GM21515 (cell line): Measurements from ENCODE around the gene MCUB.
"Not testable (repeated sequence)": the region's sequence is repeated elsewhere in the genome, so short reads cannot be mapped to it uniquely, and the experiment has no call there.

Source experiments
- ATAC-seq: cut with Tn5 transposase; IDR thresholded peaks from one replicate; pipeline ENCODE4 v1.9.1; 2021; ENCODE audit not compliant: unreplicated experiment

The MCUB gene, protein sequence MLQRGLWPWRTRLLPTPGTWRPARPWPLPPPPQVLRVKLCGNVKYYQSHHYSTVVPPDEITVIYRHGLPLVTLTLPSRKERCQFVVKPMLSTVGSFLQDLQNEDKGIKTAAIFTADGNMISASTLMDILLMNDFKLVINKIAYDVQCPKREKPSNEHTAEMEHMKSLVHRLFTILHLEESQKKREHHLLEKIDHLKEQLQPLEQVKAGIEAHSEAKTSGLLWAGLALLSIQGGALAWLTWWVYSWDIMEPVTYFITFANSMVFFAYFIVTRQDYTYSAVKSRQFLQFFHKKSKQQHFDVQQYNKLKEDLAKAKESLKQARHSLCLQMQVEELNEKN

DNA sequence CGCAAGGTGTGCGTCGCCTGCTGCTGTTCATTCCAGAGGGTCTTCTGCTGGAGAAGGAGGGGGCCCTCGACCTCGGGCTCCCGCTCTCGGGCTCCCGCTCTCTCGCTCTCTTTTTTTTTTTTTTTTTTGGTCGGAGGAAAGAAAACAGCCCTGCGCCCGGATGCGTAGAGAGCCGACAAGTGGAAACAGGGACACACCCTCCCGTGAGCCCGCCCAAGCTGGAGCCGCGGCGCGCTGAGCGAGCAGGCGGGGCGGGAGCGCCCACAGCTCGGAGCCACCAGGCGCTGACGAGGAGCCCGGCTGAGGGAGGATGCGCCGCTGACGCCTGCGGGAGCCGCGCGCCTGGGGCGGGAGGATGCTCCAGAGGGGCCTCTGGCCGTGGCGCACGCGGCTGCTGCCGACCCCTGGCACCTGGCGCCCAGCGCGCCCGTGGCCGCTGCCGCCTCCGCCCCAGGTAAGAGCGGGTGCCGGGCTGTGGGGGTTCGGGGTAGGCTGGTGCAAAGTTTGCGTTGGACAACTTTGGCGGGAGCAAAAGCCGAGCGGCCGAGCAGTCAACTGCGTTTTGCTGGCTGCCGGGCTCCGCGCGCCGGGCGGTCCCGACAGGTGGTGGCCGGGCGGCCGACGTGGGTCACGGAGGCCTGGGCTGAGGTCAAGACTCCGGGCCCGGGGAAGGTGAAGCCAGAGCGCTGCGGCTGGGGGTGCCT, at the start of gene MCUB:
Gene MCUB, plus strand, starts transcription at position 264 of the 704 bp plus-strand sequence. Its CDS starts 92 bp downstream, at position 356.
- peak; percentile 91 for ATAC-seq

- ATAC-seq = no peak
Observed at GRCh38 chr4:109510687-109511086, 49.4 kb upstream of the MCUB start.

- ATAC-seq = no peak
Observed at GRCh38 chr4:109511414-109511813, 48.6 kb upstream of the MCUB start.

- not testable (repeated sequence) for ATAC-seq
Observed at GRCh38 chr4:109513368-109513767, 46.7 kb upstream of the MCUB start.

DNA sequence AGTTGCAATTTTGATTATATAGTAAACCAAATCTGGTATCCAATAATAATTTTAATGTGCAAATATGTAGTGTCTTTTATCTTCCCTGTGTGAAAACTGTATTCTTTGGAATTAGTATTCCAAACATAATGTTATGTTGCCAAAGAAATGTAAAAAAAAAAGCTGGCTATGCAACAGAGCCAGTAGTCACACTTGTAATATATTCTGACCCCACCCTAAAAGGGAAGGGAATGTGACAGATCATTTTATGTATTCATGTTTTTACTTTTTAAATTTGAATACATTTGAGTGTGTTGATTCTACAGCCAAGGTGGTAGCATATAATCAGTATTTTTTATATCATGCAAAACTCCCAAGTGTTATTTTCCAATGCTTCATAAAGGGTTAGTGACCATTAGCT, 27.9 kb upstream of the MCUB start:
- ATAC-seq = no peak

DNA sequence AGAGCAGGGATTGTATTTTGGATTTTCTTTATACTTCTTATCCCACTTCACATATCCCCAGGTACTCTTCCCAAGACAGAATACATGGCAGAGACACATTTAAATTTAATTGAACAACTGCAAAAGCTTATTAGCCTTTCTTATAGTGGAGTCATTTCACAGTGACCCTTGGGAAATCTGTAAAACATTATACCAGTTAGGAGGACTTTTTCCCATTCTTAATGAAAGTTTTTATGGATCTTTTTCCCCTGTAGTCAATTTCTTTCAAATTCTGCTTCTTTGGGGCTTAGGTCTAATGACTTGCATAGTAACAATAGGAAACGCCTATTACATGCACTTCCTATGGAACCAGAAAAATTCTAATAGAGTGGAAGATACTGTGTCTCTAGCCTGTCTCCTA, 14.6 kb upstream of the MCUB start:
- ATAC-seq = no peak

DNA sequence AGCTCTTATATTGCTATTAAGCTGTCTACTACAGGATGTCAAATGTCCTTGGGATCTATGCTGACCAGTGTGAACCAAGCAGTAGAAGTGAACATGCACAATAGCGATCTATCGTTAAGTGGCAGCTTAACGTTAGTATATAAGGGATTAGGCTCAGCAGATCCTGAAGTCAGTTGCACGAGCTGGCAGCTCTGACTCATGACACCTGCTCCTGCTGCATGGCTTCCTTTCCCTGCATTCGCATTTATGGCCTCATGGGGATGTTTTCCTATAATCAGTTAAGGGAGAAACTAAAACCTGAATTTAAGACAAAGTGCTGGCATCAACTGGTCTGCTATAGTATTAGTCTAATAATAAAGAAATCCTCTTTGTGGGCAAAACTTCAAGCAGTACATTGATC, 12.7 kb upstream of the MCUB start:
- no peak for ATAC-seq

DNA sequence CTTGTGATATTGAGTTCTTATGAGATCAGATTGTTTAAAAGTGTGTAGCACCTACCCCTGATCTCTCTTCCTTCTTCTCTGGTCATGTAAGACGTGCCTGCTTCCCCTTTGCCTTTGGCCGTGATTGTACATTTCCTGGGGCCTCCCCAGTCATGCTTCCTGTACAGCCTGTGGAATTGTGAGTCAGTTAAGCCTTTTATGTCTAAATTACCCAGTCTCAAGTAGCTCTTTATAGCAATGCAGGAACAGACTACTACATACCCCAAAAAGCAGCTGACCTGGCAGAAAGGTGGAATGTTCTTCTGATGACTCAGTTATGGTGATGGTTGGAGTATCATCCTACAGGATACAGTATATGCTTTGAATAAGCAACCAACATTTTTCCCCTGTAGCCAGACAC, 11.4 kb upstream of the MCUB start:
- no peak for ATAC-seq

GRCh38 chr4:109552237-109552636, 7.8 kb upstream of the MCUB start:
- no peak for ATAC-seq

- no peak for ATAC-seq
Observed at GRCh38 chr4:109553130-109553529, 6.9 kb upstream of the MCUB start.

DNA sequence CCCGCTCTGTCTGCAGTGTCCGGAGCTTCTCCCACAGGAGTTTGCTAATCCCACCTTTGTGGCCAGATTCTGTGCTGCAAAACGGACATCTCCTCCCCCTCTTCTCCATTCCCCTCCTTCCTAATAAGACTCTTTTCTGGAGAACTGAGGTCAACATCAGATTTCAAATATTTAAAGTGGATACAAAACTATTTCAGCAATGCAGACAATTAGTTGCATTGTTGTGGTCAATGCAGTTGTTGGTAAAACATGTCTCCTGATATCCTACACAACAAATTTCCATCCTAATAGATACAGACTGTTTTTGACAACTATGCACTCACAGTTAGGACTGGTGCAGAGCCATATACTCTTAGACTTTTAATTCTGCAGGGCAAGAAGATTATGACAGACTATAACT, 5.1 kb upstream of the MCUB start:
- ATAC-seq = no peak

GRCh38 chr4:109557433-109557832, 2.6 kb upstream of the MCUB start:
- ATAC-seq = no peak

DNA sequence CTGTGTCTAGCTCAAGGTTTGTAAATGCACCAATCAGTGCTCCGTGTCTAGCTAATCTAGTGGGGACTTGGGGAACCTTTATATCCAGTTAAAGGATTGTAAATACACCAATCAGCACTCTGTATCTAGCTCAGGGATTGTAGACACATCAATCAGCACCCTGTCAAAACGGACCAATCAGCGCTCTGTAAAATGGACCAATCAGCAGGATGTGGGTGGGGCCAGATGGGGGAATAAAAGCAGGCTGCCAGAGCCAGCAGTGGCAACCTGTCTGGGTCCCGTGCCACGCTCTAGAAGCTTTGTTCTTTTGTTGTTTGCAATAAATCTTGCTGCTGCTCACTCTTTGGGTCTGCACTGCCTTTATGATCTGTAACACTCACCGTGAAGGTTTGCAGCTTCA, 2.0 kb upstream of the MCUB start:
- ATAC-seq = not testable (repeated sequence)

- peak; percentile 26 for ATAC-seq
Observed at GRCh38 chr4:109559625-109559982, 442 bp upstream of the MCUB start.

DNA sequence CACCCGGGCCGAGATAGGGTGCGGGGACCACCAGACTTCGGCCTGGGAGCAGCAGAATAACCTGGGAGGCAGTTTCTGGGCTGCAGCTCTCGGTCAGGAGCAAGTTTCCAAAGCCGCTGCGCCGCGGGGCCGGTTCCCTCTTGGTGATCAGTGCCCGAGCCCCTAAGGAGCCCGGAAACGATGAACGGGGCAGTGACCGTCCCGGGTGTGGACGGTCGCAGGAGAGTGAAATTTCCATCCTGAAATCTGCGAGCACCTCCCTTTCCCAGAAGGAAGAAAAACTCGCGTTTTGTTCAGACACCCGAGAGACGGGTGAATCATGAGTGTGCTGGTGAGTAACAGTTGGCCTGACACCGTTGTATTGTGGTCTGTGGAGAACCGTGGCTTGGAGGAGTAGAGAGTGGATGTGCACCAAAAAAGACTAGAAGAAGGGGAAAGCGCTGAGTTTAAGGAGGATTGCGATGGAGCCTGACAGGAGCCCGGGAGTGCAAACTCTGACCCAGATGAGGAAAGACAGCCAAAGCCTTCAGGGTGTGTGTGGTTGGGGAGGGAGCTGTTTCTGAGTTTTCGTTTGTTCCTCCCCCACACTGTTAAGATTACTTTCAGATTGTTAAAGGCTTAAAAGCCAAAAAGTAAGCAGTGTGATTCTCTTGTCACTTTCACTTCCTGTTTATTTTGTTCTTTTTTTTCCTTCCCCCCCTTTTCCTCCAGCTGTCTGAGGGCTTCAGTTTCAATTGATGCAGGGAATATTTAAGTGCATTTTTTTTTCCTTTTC, 828 bp downstream of the MCUB start:
- ATAC-seq = peak; percentile 71

DNA sequence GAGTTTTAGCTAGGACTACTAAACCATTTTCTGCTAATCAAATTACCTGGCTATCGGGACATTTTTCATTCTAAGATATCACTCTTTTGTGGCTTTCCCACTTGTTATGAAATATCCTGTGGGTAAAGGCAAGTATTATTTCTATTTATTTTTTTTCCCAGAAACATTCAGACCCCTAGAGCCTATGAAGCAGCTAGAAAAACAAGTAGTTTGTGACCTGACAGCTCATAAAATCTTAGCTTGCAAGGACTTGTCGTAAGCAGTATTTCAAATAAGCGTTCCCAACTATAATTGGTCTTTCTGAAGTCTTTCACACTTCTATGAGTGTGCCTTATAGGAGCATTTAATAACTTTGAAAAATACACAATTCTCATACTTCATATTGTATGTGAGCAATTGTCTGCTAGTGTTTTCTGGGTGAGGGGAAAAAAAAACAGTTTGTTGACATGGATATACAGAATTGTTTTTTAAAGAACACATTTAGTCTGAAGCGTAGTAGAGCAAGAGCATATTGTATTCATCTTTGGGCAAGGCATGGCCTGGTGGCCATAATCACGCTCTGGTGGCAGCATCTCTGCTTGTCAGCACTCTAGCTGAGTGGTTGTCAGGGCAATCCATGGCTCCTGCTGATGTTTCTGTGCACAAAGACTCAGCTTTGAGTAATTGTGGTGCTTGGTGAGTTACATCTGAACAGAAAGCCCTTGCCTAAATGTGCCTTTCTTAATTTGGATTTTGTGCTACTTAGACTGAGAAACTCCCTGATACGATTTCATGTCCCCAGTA, 2.6 kb downstream of the MCUB start:
- no peak for ATAC-seq

- no peak for ATAC-seq
Observed at GRCh38 chr4:109571494-109571893, 11.4 kb downstream of the MCUB start.

- ATAC-seq = no peak
Observed at GRCh38 chr4:109572154-109572553, 12.1 kb downstream of the MCUB start.

- ATAC-seq = no peak
Observed at GRCh38 chr4:109574443-109574850, 14.4 kb downstream of the MCUB start.

DNA sequence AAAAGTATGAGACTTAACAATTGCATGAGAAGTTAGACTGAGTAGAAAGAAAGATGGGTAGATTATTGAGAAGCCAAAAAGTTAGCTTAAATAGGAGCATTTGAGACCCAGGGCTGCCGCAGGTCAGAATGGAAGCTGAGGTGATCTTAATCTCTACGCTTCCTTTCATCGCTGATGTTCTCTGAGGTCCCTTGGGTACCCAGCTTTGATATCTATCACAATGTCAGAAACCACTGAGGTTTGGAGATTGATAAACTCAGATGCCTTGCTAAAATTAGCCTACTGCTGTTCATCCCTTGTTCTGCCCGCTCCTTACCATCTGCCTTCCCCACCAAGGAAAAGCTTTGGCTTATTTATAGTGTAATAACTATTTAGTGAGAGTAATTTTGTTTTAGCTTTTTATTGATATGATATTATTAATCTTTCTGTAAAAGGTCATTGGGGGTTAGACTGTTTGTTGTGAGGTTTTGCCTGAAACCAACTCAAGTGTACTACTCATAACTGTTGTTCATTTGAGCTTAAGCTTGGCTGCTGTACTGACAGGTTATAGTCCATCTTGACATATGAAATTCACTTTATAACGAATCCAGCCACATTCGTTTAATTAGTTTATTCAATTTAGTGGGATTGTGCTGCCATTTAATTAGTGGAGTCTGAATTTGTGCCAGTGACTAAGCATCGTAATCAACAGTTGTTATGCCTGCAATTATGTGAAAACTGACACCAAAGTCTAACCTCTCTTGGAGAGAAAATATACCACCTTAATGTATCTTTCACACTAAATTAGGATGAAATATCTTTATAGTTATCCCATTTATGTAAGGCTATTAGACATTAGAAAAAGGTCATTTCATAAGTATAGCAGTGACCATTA, 15.1 kb downstream of the MCUB start:
- no peak for ATAC-seq
